Dedifferentiated amniotic fluid mesenchymal stem cell (primary cell): ENCODE measurements around the gene ZSCAN20.

Experiments used
- DNase-seq: peaks from one replicate; pipeline ENCODE4 v3.0.0-alpha.2; 2016; ENCODE audit errors: extremely low spot score

The ZSCAN20 gene

DNA sequence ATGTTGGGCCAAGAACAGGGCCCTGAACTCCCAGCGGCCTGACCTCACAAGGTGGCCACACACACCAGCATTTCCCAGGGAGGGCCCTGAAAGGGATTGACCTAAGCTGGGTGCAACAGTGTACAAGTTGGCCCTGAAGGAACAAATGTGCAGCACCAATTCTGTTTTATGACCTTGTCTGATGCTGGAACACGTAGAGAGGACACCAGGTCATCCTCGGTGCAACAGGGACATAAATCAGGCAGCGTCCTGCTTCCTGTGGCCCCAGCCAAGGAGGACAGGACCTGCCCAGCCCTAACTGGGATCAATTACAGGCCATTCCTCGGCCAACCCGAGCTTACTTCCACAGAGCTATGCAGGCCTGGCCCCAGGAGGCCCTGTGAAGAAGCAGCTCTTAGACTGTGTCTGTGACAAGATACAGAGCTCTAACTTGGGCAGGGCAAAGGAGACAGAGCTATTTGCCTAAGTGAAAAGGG lies 28.7 kb upstream of the ZSCAN20 start:
- no peak for DNase-seq

DNA sequence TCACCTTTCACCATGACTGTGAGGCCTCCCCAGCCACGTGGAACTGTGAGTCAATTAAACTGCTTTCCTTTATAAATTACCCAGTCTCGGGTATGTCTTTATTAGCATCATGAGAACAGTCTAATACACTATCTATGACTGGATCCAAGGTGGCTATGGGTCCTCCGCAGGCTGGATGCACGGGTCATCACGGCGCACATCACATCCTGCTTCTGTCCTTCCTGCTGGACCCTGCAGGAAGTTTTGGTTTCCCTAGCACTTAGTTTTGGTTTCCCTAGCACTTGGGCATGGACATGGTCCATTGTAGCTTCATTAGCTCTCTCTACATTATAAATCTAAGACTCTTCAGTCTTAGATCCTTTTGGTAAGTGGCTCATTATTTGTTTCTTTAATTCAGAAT lies 27.3 kb upstream of the ZSCAN20 start:
- no peak for DNase-seq

DNA sequence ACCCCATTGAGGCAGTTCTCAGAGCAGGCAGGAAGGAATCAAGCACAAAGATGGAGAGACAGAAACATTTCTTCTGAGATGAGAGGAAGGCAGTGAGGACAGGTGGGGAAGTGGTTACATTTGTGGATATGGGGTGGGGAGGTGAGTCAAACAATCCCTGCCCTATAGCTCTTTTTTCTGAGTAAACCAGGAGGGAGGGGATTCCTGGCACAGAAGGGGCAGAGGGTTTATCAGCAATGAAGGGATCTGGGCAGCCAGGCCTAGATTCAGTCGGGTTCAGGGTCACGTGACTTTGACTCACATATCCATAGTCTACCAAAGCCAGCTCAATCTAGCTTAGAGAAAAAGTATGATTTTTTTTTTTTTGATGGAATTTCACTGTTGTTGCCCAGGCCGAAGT lies 25.9 kb upstream of the ZSCAN20 start:
- no peak for DNase-seq

DNA sequence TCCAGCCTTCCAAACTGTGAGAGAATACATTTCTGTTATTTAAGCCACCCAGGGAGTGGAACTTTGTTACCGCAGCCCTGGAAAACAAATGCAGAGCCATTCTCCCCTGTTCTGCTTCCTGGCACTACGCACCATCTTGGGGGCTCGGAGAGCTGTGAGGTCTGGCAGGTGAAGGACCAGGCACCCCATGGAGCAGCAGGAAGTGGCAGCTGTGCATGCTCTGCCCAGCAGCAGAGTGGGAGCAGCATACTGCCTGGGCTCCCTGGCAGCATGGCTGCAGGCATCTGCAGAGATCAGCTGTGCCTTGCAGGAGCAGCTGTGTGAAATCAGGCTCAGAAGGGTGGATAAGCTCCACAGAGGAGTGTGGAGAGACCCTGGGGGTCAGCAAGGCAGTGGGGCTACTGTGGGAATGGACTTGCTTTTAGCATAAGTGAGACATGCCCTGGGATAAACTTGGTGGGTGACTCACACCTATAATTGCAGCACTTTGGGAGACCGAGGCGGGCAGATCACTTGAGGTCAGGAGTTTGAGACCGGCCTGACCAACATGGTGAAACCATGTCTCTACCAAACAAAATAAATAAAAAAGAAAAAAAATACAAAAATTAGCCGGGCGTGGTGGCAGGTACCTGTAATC lies 17.7 kb upstream of the ZSCAN20 start:
- no peak for DNase-seq

DNA sequence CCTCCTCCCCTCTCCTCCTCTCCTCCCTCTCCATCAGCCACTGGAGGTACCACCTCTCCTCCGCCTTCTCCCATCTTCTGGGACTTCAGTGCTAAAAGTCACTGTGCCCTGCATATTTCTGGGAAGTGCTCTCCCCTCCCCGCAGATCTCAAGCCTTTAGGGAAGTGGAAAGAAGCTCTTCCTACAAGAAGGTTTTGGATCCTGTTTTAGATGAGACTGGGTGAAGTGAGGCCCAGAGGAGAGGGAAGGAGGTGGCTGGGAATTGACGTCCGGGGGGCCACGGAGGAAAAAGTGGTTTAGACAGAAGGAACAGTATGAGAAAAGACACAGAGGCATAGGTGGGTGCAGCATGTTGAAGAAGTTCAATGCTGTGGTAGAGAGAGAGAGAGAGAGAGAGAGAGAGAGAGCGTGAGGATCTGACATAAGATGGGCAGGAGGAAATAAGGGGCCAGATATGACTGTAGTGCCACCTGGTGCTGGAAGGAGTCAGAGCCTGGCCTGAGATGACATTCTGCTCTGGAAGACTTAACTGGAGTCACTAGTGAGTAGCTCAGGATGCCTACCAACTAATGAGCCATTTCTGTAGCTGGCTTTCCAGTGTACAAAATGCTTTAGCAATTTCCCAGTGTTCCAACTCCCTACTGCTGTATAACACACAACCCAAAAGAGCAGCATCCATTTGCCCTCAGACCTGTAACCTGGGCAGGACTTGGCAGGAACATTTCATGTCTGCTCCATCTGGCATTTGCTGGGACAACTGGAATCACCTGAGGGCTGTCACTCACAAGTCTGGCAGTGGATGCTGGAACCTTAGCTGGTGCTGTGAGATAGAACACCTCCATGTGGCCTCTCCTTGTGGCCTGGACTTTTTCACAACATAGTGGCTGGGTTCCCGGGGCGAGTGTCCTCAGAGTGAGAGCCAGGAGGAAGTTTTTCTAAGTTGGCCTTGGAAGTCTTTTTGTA lies 16.6 kb upstream of the ZSCAN20 start:
- peak; percentile 77 for DNase-seq

DNA sequence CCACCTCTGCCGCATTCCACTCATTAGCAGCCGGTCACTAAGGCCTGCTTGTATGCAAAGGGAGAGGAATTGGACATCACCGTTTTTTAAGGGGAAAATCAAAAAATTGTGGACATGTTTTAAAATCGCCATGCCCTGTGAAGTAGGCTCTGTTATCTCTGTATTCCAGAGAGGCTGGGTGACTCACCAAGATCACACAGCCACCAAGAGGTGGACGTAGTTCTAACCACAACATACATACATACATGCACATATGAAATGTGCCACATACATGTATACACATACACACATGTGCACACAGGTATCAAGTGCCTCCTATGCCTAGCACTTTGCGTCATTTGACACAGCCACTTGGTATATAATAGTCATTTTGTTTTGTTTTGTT lies 16.0 kb upstream of the ZSCAN20 start:
- no peak for DNase-seq

DNA sequence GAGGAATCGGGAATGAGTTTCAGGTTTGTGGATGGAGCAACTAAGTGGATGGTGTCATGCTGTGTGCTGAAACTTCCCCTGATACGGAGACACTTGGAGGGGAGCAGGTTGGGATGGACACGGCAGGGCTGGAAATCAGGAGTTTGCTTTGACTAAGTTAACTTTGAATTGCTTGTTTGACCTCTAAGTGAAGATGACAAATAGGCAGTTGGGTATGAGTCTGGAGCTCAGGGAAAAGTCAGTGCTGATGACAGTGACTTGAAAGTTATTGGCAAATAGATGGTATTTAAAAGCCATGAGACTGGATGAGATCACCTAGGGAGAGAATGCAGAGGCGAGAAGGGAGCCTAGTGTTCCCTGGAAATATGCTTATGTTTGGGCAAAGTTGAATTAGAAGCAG lies 12.8 kb upstream of the ZSCAN20 start:
- no peak for DNase-seq

DNA sequence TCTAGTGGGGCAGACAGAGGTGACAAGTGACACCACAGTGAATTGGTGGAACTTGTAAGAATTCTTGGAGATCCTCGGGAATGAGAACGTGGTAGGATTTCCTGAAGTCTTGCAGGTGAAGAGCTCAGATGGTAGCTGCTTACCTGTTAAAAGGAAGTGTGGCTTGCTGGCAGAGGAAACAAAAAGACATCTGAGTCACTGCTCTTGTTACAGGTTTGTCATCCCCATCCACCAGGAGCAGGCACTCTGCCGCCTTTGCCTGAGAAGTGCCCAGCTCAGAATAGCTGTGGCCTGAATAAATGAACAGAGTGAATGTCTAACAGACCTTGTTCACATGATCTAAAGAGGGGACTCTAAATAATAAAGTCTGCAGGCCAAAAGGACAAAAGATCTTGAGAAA lies 12.3 kb upstream of the ZSCAN20 start:
- DNase-seq = no peak

DNA sequence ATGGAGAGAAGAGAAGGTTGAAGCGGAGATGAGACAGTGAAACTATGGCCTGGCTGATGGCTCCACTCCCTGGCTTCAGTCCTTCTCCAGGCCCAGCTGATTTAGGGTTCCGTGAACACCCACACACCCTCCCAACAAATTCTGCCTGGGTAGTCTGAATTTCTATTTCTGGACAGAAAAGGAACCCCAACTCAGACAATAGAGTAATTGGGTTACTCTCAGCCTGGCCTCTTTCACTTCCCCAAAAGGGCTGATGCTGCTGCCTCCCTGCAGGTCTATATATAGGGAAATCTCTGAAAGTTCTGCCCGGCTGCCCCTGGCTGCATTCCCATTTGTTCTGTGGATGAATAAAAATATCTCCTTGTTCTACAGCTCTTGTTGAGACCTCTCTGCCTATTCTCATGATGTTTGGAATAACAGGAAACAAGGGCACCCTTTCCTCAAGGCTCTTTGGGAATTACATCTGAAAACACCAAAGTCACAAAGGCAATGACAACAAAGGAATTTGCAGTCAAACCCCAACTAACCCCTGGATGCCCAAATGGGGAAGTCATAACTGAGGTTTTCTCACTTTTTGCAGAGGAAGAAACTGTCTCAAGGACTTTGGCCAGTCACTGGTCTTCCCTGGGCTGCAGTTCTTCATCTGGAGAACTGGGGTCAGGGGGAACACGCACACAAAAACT lies 11.4 kb upstream of the ZSCAN20 start:
- no peak for DNase-seq

DNA sequence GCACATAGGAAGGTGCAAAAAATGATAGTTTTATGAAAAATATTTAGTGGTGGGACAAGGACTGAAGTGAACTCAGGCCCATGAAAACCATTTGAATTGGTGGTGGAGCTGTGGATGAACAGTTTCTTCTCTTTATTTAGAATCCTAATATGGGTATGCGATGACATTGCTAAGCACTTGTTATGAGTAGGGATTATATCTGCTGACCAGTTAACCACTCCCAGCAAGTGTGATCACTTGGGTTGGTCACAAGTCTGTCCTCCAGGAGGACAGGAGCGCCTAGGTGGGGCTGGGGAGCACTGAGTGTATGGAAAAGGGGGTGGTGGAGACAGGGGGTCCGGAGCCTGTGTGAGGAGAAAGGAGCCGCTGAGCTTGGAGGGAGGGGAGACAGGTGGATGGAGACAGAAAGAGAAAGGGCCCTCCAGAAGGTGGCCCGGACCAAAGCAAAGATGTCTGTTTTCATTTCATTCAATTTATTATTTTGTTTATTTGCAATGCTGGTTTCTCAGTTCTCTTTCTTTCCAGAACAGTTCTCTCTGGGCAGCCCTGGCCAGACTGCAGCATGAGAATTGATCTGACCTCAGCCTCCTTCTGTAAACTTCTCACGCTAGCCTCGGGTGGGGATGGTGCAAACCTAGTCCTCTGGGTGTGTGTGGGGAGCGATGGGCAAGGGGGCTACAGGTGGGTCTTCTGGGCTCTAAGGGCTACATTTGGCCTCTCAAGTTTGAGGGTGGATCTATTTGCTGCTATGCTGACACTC lies 9.9 kb upstream of the ZSCAN20 start:
- no peak for DNase-seq

DNA sequence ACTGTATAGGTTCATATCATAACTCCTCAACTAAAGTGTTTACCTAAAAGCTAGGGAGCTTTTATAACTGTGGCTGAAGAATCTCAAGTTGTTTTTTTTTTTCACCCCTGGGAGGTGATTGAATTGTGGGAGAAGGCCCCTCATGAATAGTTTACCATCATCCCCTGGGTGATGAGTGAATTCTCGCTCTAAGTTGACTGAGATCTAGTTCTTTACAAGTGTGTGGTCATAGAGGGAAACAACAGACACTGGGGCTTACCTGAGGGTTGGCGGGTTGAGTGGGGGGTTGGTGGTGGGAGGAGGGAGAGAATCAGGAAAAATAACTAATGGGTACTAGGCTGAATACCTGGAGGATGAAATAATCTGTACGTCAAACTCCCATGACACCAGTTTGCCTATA lies 7.9 kb upstream of the ZSCAN20 start:
- DNase-seq = no peak

DNA sequence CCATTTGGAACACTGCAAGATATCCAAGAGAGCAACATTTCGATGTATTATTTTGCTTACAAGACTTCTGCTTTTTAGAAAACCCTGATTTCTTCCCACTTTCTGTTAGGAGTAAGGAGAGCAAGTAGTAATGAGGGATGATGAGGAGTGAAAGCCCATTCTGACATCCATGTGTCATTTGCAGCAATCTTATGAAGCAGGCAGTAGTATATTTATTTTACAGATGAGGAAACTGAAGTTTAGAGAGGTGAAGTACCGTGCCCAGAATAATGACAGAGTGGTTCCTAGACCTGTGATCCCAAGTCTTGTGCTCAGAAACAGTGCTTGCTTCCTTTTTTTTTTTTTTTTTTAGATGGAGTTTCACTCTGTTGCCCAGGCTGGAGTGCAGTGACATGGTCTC lies 7.1 kb upstream of the ZSCAN20 start:
- DNase-seq = no peak

DNA sequence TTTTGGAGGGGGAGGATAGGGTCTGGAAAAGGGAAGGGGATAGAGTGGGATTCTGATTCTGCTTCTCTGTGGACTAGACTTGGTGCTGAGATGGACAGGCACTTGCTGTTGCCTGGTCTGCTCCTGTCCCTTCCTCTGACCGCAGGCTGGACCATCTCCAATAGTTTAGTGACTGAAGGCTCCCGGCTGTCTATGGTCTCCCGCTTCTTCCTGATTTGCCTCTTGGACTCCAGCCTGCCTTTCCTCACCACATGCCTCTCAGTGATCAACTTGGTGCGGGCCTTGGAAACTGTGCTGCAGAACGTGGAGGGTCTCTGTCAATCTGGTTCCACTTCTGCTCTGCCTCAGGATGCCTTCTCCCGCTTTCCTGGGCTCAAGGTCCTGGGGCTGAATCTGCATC lies 6.3 kb upstream of the ZSCAN20 start:
- no peak for DNase-seq

DNA sequence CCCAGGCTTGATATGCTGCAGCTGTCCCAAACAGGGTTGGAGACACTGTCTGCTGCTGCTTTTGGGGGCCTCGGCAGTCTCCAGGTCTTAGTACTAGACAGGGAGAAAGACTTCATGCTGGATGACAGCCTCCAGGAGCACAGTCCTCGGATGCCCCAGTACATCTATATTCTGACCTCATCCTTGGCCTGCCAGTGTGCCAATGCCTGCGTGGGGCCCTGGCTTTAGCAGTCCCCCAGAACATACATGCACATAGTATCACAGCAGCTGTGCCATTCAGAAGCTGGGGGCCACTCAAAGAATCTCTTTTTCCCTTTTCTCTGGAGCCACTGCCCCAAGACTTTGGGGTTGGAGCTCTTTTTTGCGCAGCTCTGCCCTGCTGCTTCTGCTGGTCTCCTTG lies 4.4 kb upstream of the ZSCAN20 start:
- no peak for DNase-seq

DNA sequence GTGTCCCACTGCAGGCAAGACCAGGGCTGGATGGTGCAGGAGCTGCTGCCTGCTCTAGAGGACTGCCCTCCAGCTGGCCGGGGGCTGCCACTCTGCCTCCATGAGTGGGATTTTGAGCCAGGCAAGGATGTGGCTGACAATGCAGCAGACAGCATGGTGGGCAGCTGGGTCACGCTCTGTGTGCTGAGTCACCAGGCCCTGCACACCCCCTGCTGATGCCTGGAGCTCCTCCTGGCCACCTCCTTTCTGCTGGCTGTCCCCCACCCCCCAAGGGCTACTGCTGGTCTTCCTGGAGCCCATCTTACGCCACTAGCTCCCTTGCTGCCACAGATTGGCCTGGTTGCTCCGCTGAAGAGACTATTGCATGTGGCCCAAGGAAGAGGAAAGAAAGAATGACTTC lies 3.9 kb upstream of the ZSCAN20 start:
- DNase-seq = no peak

DNA sequence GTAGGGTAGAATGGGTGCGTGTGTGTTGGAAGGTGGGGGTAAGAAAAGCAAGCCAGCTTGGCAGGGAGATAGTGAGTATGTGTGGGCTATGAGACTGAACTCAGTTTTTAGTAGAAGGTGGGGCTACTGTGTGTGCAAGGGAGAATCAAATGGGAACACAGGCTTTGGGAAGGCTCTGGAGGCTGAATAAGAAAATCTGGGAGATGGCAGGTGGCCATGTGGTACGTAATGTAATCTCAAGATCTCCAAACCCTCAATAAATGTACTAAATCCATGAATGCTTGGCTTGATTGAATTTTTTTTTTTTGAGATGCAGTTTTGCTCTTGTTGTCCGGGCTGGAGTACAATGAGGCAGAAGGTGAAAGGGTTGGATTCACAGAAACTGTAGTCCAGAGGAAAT lies 3.5 kb upstream of the ZSCAN20 start:
- DNase-seq = no peak

DNA sequence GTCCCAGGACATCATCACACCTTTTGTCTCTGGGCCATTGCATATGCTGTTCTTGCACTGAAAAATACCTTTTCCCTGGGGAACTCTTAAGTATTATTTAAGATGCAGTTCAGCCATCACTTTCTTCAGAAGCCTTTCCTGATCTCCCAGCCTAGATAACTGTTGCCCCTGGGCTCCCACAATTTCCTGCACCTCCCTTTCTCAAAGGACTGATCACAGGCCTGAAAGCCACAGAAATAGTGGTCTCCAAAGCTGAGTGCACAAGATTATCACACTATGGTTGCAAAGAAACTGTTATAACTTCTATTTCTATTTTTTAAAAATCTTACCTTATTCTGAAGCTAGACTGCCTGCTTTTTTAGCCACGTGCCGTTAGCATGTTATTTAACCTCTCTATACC lies 2.8 kb upstream of the ZSCAN20 start:
- no peak for DNase-seq

DNA sequence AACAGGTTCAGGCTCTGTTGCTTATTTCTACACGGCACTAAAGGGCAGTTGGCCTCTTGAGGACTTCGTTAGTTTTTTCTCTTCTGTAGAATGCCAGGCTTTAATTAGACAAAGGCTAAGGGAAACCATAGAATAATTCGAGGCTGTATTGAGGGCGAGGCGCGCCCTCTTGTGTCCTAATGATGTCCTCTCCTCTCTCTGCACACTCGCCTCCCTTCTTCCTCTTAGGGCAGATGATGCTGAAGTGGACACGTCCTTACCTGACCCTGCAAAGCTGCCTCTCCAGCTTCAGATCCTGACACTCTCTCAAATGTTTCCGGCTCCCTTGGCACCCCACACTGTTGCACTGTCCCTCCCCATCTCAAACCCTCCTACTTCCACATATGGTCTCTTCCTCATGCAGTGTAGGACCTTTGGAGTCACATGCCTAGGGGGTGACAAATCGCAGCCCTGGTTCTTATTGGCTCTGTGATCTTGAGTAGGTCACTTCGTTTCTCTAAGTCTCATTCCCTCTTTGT lies 1.9 kb upstream of the ZSCAN20 start:
- peak; percentile 88 for DNase-seq

DNA sequence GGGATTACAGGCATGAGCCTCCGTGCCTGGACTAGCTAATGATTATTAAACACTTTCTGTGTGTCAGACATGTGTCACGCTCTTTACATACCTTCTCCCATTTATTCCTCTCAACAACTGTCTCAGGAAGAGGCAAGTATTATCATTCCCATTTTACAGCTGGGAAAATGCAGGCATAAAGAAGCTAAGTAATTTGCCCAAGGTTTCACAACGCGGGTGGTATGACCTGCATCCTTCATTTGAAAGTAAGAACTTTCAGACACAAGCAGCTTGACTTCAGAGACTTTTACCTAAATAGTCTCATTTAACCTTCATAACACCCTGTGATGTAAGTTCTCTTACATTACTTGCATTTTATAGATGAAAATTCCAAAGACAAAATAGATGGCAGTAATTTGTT lies 1.0 kb upstream of the ZSCAN20 start:
- DNase-seq = no peak

DNA sequence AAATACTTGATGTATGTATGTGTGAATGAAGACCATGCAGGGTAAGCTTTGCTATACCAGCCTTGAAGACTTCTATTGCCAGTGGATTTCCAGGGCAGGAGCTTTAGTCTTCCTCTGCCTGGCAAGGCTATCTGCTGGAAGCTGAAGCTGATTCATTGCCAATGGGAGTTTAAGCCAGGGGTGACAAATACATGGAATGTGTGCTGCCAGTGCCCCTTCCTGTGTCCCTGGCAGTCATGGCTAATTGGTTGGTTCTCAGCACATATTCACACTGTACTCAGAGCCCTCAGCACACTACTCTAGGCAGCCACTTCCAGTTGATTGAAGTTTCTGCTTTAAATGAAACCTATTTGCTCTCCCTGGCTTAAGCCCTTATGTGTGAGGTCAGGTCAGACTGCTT lies 1.5 kb downstream of the ZSCAN20 start:
- DNase-seq = no peak

DNA sequence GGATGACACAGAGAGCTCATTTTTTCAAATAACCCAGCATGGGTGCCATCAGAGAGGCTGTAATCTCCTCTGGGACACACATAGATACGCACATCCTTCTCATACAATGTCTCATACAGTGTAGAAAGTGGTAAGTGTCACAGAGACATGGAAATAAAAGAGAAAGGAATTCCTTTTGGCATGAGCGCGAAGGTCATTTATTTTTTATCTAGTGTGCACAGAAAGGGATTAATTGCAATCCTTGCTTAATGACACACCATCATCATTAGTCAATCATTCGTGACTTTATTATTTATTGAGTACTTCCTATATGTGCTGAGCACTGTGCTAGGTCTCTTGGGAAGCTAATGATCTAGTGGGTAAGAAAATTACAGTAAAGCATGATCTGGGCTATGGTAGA lies 5.0 kb downstream of the ZSCAN20 start:
- no peak for DNase-seq

DNA sequence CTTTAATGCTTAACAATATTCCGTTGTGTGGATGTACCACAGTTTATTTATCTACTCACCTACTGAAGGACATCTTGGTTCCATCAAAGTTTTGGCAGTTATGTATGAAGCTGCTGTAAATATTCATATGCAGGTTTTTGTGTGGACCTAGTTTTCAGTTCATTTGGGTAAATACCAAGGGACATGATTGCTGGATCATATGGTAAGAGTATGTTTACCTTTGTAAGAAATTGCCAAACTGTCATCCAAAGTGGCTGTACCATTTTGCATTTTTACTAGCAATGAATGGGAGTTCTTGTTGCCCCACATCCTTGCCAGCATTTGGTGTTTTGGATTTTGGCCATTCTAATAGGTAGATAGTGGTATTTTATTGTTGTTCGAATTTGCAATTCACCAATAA lies 10.0 kb downstream of the ZSCAN20 start:
- DNase-seq = no peak
